GM18858 (cell line): ENCODE measurements around the gene FKRP.

Source experiments
- ATAC-seq: cut with Tn5 transposase; IDR thresholded peaks from one replicate; pipeline ENCODE4 v1.9.1; 2021; ENCODE audit not compliant: unreplicated experiment

The FKRP gene

DNA sequence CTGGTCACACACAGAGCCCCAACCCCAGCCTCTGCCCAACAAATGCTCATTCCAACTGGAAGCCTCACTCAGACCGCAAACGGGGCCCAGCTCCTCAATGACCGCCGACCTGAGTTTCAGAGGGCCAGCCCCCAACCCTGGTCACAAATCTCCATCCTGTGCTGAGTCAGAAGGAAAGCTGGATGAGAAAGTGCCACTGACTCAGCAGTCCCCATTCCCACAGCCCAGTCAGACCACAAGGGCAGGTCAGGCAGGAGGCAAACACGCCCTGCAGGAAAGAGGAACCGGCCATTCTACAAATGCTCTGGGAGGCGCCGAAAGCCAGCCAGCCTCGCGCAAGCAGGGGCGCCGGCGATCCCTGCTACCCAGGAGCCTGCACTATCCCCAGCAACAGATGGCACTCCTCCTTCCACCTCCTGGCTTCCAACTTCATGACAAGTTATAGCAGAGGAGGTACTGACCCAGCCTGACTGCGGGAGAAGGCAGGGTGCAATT, 14.8 kb upstream of the FKRP start:
- no peak for ATAC-seq

DNA sequence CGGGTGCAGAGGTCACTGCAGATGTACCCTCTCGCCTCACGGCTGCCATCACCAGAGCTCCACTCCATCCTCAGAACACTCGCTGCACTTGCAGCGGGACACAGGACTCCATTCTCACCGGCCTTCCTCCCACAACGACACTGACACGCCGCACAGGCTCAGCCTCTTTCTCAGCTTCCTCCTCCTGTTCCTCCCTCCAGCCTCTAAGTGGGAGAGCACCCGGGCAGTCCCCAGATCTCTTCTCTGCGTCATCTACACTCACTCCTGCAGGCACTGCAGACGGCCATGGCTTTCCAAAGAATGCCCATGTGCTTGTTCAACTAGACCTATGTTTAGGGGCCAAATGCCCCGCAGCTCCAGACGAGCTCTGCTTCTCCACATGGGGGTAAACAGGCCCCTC, 14.3 kb upstream of the FKRP start:
- ATAC-seq, result no peak

DNA sequence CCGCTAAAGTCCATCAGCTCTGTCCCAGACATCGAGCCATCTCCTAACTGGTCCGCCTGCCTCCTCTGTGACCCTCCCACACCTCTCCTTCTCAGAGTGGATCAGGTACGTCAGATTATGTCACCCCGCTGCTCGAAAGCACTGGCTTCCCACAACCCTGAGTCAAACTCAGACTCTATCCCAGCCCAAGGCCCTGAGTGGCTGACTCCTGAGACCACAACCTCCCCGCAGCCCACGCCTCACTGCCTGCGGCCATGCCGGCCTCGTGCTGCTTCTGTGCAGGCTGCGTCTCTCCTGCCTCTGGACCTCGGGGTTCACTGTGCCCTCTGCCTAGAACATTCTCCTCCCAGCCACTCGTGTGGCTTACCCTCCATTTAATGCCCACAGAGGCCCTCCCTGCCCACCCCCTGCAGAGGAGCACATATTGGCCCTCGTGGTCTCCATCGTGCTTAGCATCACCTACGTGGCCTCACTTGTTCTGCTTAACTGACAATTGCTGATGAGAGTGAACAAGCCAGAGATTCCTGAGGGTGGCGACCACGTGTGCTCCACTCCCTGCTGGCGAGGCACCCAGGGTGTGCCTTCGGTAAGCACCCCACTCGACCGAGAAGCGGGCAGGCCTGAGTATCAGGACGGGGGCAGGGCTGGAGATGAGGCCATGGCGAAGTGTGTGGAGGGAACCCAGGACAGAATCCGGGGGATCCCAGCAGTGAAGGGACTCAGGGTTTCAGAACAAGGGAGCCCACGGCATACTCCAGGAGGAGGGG, 13.5 kb upstream of the FKRP start:
- no peak for ATAC-seq

DNA sequence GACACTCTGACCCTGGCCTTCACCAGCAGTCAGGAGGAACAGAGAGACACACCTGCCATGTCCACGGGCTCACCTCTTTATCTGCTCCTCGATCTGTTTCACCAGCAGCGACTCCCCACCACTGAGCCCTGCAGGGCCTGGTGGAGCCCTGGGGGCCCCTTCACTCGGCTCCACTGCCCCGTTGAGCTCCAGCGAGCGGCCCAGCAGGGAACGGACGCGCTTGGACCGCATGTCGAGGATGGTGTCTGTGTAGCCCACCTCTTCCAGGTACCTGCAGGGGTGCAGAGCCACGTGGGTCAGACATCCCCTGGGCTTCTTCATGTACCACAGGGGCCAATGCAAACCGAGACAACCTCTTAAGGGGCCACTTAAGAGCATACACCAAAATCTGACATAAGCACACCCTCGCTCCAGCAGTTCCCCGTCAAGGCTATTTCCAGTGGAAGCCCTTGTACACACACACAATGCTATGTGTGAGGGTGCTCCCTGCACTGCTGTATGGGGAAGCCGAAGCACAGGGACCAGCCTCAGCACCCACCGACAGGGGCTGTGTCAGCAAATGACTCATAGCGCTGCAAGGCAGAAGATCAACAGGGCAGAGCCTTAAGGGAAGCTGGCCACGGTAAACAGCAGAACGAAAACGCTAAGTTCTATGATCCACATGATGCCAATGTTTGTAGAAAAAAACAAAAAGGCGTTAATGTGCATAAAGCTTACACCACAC, 12.7 kb upstream of the FKRP start:
- ATAC-seq, result no peak

DNA sequence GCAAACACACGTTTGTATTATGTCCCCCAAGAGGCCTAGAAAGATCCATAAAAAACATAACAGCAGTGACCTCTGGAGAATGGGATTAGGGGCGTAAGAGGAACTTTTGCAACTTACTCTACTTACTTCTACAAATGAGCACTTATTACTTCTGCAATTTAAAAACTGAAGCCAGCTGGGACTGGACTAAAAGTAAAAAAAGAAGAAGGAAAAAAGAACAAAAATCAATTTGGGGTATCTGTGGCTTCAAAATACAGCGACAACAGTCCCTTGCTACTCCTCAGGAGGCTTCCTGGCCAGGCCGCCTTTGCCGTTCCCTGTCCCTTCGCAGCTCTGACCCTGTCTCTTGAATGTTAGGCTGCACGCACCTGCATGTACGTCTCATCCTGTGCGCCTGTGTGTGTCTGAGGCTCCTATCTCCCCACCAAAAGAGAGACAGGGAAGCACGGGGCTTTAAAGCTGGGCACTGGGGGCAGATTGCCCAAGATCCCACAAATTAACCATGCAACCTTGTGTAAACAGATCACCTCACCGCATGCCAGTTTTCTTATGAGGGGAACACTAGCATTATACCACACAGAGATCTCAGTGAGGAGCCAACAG, 12.1 kb upstream of the FKRP start:
- ATAC-seq, result no peak

DNA sequence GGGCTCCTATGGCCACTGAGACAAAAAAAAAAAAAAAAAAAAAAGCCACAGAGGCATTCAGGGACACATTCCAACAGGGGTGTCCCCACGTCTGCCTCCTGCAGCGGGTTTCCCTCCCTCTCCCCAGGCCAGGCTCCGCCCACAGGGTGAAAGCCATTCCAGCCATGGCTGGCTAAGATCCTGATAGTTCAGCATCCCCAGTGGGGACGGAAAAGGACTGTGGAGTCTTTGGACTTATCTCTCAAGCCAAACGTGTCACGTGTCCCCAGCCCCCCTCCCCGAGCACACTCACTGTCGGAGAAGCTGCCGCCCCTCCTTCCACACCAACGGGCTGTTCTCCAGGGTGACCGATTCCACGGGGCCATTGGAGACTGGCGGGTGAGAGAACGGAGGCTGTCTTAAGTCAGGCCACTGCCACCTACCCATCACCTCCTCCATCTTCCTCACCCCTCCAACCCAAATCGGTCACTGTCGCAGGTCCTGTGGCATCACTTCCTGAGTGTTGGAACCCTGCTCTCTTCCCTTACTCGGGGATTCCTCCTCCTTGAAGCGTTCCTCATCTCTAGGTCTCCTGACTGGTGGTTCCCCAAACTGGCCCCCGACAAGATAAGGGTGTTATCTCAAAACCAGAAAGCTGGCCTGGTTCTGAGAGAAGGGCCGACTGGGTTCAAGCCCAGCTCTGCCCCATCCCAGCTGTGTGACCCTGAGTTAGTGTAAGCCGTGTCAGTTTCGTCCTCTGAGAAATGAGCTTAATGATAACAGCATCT, 9.1 kb upstream of the FKRP start:
- ATAC-seq, result no peak

DNA sequence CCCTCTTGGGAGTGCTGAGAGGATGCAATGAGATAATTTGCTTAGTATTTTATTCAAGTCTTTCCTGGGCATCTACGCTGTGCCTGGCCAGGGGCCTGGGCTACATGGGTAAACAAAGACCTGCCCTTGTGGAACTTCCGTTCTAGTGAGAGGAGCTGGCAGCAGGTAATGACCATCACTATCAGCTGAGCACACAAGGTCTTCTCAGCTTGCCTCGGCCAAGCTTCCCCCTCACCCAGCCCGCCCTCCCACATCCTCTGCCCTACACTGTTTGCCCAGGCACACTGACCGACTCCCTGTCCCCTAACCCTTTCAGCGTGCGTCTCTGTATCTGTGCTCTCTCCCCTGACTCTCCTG, 8.6 kb upstream of the FKRP start:
- ATAC-seq, result no peak

DNA sequence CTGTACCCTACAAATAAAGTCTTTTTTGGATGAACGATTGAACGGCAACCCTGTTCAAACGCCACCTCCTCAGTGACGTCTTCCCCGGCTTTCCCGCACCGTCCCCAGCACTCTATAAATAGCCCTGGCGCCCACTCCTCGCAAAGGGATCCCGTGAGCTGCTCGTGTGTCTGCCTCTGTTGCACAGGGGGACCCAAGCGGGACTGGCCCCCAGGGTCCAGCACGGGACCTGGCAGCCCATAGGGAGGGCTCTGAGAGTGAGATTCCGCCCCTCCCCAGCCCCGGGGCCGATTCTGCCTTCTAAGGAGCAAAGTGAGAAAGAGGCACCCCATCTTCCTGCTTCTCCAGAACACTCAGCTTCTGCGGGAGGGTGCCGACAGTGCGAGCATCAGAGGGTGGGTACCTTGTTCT, 8.1 kb upstream of the FKRP start:
- ATAC-seq, result no peak

DNA sequence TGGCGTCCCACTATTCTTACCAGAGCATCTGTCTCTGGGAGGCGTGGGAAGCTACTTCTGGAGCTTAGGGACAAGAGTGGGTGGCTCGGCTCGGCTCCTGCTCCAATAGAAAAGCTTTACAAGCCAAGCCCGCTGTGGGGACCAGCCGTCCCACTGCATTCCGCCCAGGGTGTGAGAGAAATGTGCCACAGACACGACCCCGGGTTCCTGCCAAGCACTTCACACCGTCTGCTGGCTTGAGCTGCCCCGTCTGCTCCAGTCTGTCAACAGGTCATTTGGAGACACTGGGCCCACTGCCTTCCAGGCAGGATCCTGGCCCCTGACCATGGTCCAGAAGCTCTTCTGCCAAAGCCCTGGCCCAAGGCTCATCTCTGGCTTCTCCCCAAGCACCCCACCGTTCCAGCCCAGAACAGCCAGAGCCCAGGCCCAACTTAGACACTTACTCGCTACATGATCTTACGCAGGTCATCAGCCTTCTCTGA, 6.5 kb upstream of the FKRP start:
- ATAC-seq, result no peak

DNA sequence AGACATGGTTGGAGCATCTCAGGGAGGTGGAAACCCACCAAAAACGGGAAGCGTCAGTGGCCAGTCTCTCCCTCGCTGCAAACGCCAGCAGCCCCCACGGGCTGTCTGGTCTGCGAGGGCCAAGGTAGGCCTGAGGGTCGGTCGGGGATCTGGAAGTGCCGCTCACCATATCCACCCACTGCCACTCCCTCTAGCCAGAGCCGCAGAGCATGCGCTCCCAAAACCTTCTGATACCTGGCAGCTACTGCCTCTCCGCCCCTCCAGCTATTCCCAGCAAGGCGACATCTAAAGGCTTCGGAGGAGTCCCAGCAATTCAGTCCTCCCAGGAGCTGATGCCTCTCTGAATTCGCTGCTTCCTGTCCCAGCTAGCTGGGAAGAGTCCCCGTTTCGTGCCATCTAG, 4.4 kb upstream of the FKRP start:
- no peak for ATAC-seq

DNA sequence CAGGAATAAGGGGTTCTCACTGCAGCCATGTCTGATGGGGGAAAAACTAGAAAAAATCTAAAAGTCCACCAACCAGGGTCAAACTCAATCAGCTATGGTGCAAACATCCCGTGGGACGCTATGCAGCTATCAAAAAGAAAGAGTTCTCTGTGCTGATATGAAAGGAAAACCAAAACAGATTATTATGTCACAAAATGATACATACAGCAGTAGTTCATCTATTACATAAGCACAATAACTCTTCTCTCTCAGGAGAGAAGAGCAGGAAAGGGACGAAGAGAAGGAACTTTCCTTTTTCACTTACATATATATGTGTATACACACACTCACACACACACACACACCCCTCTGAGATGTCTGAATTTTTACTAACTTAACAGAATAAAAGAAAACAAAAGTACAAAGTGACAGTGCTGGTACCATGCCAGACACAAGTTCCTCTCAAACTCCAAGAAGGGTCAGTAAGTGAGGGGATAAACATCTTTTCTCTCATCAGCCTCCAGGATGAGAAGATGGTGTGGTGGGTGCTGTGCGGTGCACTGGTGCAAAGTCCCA, 2.9 kb upstream of the FKRP start:
- no peak for ATAC-seq

DNA sequence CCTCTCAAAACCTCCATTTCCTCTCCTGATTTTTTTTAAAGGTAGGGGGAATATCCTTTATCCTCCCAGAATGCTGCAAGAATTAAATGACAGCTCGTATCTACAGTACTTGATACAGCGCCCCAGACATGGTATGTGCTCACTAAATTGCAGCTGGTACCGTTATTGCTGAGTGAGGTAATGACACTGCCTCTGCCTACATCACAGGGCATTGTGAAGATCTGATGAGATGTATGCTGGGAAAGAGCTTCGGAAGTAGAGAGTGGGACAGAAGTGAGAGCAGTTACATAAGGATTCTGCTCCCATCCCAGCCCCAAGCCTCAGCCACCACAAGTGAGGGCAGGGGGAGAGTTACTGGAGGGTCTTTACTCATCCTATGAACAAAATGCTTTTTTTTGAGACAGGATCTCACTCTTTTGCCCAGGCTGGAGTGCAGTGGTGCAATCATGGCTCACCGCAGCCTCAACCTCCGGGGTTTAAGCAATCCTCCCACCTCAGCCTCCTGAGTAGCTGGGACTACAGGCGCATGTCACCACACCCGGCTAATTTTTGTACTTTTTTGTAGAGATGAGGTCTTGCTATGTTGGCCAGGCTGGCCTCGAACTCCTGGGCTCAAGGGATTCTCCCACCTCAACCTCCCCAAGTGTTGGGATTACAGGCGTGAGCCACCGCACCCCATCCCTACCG, 1.7 kb upstream of the FKRP start:
- ATAC-seq, result no peak

DNA sequence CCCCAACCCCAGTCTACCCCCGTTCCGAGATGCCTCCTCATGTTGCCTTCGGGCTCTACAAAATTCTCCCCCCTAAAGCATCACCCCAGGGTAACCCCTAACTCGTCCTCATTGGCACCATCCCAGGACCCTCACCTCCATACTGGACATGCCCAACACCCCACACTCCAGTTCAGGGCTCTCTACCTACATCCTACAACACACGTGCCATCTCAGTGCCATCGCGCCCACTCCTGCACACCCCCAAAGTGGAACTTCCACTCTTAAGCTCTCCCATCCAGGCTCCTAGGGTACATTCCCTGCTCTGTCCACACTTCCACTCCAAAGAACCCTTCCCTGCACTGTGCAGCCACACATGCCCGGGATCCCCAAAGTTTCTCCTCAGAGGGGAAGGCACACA, 827 bp upstream of the FKRP start:
- no peak for ATAC-seq

DNA sequence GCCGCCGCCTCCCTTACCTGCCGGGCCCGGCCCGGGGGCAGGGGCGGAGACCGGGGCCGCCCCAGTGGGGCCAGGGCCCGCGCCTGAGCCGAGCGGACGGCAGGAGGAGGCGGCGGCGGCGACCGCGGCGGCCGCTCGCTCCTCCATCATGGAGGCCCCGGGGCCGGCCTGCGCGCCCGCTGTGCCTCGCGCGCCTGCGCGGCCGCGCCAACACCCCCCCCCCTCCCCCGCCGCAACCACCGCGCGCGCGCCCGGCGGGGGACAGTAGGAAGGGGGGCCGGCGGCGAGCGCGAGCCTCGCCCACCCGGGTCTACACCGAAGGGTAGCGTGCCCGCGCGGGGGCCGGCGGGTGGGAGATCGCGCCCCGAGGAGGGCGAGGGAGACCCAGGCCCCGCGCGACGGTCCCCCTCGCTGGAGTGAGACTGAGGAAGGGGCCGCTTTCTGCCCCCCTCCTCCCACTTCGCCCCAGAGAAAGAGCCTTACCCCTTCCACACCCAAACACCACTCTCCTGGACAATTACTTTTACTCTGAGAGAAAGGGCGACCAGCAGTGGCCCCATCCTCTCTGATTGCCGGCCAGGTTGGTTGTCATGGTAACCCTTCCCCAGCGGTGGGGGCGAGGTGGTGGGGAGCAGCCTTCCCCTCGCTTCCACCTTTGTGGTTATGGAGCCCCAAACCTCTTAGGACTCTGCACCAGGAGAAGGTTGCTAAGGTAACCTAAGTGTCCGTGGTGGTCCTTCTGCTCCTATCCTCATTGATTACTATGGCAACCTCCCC, 612 bp downstream of the FKRP start, which contains the start of gene STRN4:
Gene STRN4, minus strand, starts transcription at position 170 of the 777 bp plus-strand sequence. Its CDS starts 20 bp downstream, at position 150.
- no peak for ATAC-seq

DNA sequence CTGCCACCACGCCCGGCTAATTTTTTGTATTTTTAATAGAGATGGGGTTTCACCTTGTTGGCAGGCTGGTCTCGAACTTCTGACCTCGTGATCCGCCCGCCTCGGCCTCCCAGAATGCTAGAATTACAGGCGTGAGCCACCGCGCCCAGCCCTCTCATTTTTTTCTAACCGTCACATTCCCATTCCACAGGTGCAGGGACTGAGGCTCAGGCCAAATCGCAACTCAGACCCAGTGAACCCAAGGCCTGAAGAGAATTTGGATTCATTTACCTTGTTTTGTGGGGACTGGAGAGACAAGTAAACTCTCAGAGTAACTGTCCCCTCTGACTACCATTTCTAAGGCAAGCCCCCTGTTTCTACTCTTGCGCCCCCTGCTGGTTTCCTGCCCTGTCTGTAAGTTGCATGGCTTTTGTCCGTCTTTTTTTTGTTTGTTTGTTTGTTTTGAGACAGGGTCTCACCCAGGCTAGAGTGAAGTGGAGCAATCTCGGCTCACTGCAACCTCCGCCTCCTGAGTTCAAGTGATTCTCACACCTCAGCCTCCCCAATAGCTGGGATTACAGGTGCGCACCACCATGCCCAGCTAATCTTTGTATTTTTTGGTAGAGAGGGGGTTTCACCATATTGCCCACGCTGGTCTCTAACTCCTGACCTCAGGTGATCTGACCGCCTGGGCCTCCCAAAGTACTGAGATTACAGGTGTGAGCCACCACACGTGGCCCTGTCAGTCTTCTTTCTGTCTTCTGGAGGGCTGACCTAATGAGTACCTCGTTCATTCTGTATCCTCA, 2.7 kb downstream of the FKRP start:
- ATAC-seq, result no peak

DNA sequence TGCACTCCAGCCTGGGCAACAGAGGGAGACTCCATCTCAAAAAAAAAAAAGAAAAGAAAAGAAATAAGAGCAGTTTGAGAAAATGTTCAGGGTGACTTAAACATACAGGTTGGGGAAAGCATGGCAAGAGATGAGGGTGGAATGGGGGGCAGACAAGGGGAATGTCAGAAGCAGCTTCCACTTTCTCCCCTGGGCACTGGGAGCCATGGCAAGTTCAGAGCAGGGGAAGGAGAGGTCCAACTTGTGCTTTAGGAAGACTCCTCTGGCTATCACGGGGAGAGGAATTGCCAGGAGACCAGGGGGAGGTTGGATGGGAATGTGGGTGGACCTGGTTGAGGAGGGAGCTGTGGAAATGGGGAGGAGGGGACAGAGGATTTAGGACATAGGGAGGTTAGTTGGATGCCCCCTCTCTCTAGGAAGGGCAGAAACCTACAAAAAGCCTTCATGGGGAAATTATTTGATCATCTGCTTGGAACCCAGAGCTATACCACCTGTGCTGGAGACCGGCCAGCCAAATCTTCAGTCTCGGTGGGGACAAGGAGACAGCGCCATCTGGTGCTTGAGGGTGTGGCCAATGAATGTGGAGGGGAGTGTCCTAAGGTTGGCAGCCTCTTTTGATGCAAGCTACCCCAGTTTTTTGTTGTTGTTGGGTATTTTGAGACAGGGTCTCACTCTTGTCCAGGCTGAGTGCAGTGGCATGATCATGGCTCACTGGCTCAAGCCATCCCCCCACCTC, 7.7 kb downstream of the FKRP start:
- ATAC-seq, result no peak

DNA sequence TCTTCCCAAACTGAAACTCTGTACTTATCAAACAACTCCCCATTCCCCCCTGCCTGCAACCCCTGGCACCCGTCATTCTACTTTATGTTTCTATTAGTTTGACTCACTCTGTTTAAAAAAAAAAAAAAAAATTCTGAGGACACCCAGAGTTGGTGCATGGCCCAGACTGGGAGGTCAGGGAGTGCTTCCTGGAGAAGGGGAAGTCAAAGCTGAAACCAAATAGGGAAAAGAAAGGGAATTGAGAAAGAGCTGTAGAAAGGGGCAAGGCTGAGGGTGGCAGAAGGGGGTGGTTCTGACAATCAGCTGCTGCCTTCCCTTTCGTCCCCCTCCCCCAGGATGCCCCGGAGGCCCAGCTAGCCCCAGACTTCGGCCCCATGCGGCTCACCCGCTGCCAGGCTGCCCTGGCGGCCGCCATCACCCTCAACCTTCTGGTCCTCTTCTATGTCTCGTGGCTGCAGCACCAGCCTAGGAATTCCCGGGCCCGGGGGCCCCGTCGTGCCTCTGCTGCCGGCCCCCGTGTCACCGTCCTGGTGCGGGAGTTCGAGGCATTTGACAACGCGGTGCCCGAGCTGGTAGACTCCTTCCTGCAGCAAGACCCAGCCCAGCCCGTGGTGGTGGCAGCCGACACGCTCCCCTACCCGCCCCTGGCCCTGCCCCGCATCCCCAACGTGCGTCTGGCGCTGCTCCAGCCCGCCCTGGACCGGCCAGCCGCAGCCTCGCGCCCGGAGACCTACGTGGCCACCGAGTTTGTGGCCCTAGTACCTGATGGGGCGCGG, 9.4 kb downstream of the FKRP start:
- ATAC-seq, result no peak
